GM23338 (cell line): ENCODE results near the gene CDK13.

Experiments
- CREB1 ChIP-seq: fragments of 250-450 bp; sonication (Bioruptor Pico); IDR thresholded peaks from 2 replicates; pipeline ENCODE4 v1.5.0; 2020; ENCODE audit warnings: low read depth, mild to moderate bottlenecking, moderate library complexity
- CTCF ChIP-seq, 2 experiments: fragments of 200-600 bp in 1 of 2; sonication (generic) in 1 of 2; conservative IDR thresholded peaks; 2 replicates each; pipeline versions ENCODE4 v1.5.1 to v1.6.1; 2016 to 2017; ENCODE audit warnings: antibody characterized with exemption in 2 of 2, low read depth in 2 of 2, mild to moderate bottlenecking in 2 of 2, moderate library complexity in 1 of 2
- ETS1 ChIP-seq: IDR thresholded peaks from 2 replicates; pipeline ENCODE4 v1.6.1; 2016; ENCODE audit warnings: antibody characterized with exemption
- EZH2 ChIP-seq: fragments of 200-600 bp; sonication (generic); IDR thresholded peaks from one replicate; pipeline ENCODE4 v1.8.0; 2017; ENCODE audit warnings: antibody characterized with exemption, mild to moderate bottlenecking, low read depth; ENCODE audit not compliant: unreplicated experiment
- EZH2phosphoT487 ChIP-seq: fragments of 200-600 bp; sonication (generic); IDR thresholded peaks from one replicate; pipeline ENCODE4 v1.8.1; 2018; ENCODE audit warnings: antibody characterized with exemption; ENCODE audit not compliant: unreplicated experiment
- JUNB ChIP-seq: IDR thresholded peaks from one replicate; pipeline ENCODE4 v1.6.1; 2016; ENCODE audit warnings: antibody characterized with exemption; ENCODE audit not compliant: unreplicated experiment
- NANOG ChIP-seq: IDR thresholded peaks from 2 replicates; pipeline ENCODE4 v1.6.1; 2016; ENCODE audit warnings: antibody characterized with exemption, borderline replicate concordance
- POLR2AphosphoS5 ChIP-seq: IDR thresholded peaks from 2 replicates; pipeline ENCODE4 v1.6.1; 2016; ENCODE audit warnings: antibody characterized with exemption, low read depth
- REST ChIP-seq: IDR thresholded peaks from one replicate; pipeline ENCODE4 v1.6.1; 2018; ENCODE audit warnings: antibody characterized with exemption; ENCODE audit not compliant: unreplicated experiment
- ZNF331 ChIP-seq: fragments of 250-450 bp; sonication (Bioruptor Pico); IDR thresholded peaks from 2 replicates; pipeline ENCODE4 v1.5.0; 2020; ENCODE audit warnings: low read depth, mild to moderate bottlenecking, moderate library complexity
- ZNF462 ChIP-seq: fragments of 250-450 bp; sonication (Bioruptor Pico); IDR thresholded peaks from 2 replicates; pipeline ENCODE4 v1.5.0; 2020; ENCODE audit warnings: mild to moderate bottlenecking, moderate library complexity

- TF ChIP-seq CTCF (conservative IDR thresholded peaks at IDR 0.05; ENCODE audit: low read depth in 2 of 2) (no peak), EZH2phosphoT487 (no peak), ZNF462 (CRISPR knock-in tag) (no peak), NANOG (no peak), REST (no peak), EZH2 (no peak), POLR2AphosphoS5 (no peak), CREB1 (CRISPR knock-in tag) (no peak), JUNB (no peak), ETS1 (no peak), ZNF331 (CRISPR knock-in tag) (no peak)
These were observed 108.6 kb downstream of the CDK13 start for GRCh38 chr7:40058636-40059035.
